Ishikawa (cell line): Measurements from ENCODE around the gene SUGT1.

Experiments
- CEBPB ChIP-seq: IDR thresholded peaks from 2 replicates; pipeline ENCODE4 v1.6.1; 2012
- EGR1 ChIP-seq: IDR thresholded peaks from 2 replicates; pipeline ENCODE4 v1.6.1; 2012
- EP300 ChIP-seq: IDR thresholded peaks from 2 replicates; pipeline ENCODE4 v1.6.1; 2012; ENCODE audit warnings: borderline replicate concordance
- MAX ChIP-seq: IDR thresholded peaks from 2 replicates; pipeline ENCODE4 v1.6.1; 2012
- RAD21 ChIP-seq: IDR thresholded peaks from 2 replicates; pipeline ENCODE4 v1.6.1; 2012; ENCODE audit warnings: low read depth
- TEAD4 ChIP-seq: IDR thresholded peaks from 2 replicates; pipeline ENCODE4 v1.6.1; 2012
- TF ChIP-seq, protein P1 (sequence below): IDR thresholded peaks from 2 replicates; pipeline ENCODE4 v1.6.1; 2012; ENCODE audit warnings: low read depth, mild to moderate bottlenecking
- TF ChIP-seq, protein P2 (sequence below): IDR thresholded peaks from 2 replicates; pipeline ENCODE4 v1.6.1; 2012

DNA sequence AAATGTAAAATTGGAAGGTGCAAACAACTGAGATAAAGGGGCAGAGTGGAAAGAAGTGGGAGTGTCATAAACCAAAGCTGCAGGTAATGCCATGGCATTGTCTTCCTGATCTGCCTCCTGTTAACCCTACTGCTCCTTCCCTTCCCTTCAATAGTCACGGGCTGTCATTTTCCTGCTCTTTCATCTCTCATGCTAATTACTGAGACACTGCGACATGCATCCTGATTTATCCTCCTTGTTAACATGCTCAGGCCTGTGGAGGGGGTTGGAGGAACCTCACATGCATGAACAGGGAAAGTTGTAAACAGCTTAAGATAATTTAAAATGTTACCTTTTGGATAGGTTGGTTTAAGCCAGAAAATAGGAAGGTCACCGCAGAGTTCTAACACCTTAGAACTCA is 59.7 kb downstream of the SUGT1 start:
- TF ChIP-seq MAX = no peak
- TF ChIP-seq, protein P1, sequence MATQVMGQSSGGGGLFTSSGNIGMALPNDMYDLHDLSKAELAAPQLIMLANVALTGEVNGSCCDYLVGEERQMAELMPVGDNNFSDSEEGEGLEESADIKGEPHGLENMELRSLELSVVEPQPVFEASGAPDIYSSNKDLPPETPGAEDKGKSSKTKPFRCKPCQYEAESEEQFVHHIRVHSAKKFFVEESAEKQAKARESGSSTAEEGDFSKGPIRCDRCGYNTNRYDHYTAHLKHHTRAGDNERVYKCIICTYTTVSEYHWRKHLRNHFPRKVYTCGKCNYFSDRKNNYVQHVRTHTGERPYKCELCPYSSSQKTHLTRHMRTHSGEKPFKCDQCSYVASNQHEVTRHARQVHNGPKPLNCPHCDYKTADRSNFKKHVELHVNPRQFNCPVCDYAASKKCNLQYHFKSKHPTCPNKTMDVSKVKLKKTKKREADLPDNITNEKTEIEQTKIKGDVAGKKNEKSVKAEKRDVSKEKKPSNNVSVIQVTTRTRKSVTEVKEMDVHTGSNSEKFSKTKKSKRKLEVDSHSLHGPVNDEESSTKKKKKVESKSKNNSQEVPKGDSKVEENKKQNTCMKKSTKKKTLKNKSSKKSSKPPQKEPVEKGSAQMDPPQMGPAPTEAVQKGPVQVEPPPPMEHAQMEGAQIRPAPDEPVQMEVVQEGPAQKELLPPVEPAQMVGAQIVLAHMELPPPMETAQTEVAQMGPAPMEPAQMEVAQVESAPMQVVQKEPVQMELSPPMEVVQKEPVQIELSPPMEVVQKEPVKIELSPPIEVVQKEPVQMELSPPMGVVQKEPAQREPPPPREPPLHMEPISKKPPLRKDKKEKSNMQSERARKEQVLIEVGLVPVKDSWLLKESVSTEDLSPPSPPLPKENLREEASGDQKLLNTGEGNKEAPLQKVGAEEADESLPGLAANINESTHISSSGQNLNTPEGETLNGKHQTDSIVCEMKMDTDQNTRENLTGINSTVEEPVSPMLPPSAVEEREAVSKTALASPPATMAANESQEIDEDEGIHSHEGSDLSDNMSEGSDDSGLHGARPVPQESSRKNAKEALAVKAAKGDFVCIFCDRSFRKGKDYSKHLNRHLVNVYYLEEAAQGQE = no peak
- TF ChIP-seq RAD21 = no peak
- TF ChIP-seq TEAD4 = no peak
- no peak for TF ChIP-seq EP300
- TF ChIP-seq, protein P2, sequence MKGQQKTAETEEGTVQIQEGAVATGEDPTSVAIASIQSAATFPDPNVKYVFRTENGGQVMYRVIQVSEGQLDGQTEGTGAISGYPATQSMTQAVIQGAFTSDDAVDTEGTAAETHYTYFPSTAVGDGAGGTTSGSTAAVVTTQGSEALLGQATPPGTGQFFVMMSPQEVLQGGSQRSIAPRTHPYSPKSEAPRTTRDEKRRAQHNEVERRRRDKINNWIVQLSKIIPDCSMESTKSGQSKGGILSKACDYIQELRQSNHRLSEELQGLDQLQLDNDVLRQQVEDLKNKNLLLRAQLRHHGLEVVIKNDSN = no peak
- TF ChIP-seq CEBPB = no peak
- no peak for TF ChIP-seq EGR1
